Spleen (tissue), 7 donors: Measurements from ENCODE around the gene PLPP3.

Experiments
- CTCF ChIP-seq, 11 experiments: fragments of 200-600 bp in 7 of 11; fragments of 450-650 bp in 4 of 11; sonication (generic) in 4 of 11; IDR thresholded peaks in 8 of 11; conservative IDR thresholded peaks in 3 of 11; 1 replicate in 7 of 11; 2 replicates in 4 of 11; pipeline versions ENCODE4 v1.4.0 to v1.8.0; 2016 to 2021; ENCODE audit warnings: antibody characterized with exemption in 11 of 11, inconsistent platforms in 4 of 11, mild to moderate bottlenecking in 1 of 11
- POLR2AphosphoS5 ChIP-seq, 3 donors: sonication (generic); formaldehyde crosslinking; IDR thresholded peaks; one replicate each; pipeline ENCODE4 v1.5.1; 2017; ENCODE audit warnings: antibody characterized with exemption in 3 of 3
- donor health status: DM: no; HTN: no; CAD: no; lungs with moderate emphysema.
- donor health status: DM: no; HTN: no; CAD: no.
- donor health status: DM: no; HTN: no; CAD: no.

- TF ChIP-seq POLR2AphosphoS5 (IDR thresholded peaks at IDR 0.05) (no peak), CTCF (IDR thresholded peaks at IDR 0.05 in 8 of 11, conservative IDR thresholded peaks at IDR 0.05 in 3 of 11) (no peak)
Measured at GRCh38 chr1:56450004-56450666, 129.2 kb downstream of the PLPP3 start.
